Stimulated activated CD8-positive, alpha-beta memory T cell treated with anti-CD3 and anti-CD28 coated beads, Interleukin-4, amount 100 ng/mL, for 24 hours (primary cell): Measurements from ENCODE around the gene APP.
"Not testable (repeated sequence)": the region's sequence is repeated elsewhere in the genome, so short reads cannot be mapped to it uniquely, and the experiment has no call there.

Experiments
- DNase-seq: peaks from one replicate; pipeline ENCODE4 v3.0.0-alpha.2; 2020; ENCODE audit warnings: low read depth

APP gene

DNA sequence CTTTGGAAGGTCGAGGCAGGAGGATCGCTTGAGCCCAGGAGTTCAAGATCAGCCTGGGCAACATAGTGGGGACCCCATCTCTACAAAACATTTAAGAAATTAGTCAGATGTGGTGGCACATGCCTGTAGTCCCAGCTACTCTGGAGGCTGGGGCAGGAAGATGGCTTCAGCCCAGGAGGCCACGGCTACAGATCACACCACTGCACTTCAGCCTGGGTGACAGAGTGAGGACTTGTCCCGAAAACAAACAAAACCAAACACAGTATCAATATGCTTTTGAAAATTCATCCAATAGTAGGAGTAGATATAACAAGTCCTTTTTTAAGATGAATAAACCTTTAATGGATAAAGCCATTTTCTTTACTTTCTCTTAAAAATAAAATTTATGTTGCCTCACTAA lies 8.5 kb downstream of the APP start:
- DNase-seq: no peak

DNA sequence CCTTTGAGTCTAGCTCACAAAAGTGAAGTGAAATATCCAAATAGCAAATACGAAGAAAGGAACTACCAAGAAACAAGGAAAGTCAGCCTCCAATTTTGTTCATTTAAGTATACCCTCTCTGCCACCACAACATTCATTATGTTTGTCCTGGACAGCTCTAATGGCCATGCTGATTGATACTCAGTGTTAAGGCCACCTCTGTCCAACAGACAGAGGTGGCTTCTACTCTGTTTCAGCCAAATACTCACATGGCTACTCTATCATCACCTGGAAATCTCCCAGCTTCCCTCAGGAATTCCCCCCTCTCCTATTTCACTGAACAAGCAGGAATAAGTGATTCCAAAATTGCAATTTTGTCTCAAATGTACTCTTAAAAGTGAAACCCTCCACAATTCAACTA lies 10.7 kb downstream of the APP start:
- DNase-seq: no peak

DNA sequence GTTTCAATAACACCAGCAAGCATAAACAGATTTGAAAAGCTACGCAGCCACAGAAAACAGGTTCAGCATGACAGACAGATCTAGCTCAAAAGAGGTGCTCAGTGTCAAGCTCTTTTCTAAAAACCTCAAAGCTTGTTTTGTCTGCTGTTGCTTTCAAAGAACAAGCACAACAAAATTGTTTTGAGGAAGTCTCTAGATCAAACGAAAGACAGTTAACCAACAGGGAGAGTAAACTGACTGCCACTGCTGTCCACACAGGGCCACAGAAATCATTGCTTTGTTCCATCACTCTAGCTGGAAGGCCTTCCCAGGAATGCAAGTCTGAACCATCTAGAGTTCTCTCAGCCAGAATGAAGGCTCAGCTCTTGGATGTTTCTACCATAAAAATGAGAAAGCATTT lies 12.8 kb downstream of the APP start:
- no peak for DNase-seq

DNA sequence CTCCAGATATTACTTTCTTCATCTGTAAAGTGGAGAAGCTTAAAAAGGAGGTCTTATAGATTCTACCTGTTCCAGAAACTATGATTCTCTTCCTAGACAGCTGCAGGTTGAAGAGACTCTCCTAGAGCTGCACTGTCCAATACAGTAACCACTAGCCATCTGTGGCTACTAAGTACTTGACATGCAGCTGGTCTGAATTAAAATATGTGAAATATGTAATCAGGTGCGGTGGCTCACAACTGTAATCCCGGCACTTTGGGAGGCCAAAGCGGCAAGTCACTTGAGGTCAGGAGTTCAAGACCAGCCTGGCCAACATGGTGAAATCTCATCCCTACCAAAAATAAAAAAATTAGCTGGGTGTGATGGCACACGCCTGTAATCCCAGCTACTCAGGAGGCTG lies 15.8 kb downstream of the APP start:
- no peak for DNase-seq

DNA sequence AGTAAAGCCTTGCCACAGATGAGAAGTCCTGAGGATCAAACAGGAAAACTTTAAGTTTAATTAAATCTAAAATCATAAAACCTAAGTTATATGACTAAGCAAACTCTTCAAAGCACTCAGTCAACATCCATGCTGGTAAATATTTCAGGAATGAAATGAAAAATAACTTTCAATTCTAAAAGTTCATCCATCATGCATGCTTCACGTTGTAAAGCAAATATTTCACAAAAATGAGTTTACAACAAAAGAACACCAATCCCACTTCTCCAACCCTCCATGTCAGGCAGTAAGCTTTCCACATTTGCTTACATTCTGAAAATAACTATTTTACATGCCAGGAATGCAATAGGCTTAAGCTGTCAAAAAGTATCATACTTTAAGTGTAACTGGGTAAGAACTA lies 16.8 kb downstream of the APP start:
- no peak for DNase-seq

DNA sequence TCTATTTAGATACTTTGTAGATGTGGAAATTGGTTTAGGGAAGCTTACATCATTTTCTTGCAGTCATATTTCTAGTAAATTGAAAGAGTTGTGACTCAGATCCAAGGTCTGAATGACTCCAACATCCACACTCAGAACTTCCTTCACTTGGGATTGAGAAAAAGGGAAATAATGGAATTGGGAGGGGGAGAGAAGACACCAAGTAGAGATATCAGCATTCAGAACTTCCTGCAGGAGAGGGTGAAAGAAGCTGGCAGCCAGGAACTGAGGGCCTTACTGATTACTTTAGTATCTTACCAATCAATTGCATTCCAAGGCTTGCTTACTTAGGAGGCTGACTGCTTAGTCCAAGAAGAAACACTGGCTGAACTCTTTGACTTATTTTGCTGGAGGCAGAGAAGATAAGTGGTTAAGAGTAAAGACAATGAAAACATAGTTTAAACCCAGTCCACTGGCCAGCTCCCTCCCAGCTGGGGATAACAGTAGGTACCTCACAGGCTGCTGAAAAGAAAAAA lies 21.7 kb downstream of the APP start:
- no peak for DNase-seq

DNA sequence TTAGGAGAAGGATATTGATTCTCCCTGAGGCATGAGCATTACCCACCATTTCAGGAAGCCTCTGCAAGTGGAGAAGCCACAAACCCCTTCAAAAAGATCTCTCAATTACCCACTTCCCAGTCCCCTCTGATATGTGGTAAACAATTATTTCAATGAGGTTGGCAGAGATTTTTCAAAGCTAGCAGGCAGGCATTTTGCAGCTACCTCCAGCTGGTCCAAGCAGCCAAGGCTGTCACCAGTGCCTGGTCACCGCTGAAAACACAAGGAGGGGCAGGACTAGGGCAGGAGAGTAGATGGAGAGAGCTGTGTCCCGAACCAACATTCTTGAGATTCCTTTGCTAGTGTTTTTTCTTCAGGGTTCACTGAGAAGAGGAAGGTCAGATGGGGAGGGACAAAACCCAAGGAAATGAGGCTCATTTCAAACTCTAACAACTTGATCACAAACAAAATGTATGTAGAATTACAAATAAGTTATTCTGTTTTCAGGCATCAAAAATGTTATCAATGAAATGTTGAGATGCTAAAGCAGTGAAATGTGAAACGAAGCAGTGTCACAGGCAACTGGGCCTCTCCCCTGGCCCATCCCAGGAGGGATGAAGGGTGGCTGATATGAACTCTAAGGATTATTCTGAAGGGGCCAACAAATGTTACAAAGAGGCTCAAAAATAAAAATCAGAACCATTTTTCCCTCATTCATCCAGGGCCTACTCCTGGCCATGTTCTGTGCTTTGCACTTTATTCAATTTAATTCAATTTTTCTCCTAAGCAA lies 22.3 kb downstream of the APP start:
- DNase-seq: no peak

DNA sequence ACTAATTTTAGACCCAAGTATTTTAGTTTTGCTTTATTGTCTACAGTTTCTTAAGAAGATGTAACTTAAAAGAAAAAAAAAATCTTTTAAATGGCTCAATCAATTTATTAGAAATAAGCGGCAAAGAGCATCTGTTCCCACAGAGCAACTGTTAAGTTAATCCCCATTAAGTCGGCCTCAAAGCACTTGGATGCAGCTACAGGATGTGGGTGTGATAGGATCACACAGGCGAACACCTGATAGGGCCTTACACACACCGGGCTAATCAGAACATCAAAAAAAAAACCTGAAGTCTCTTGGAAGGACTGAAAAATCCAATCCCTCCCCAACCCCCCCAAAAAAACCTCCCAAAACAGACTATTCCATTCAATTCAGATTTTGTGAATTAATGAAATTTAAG lies 23.0 kb downstream of the APP start:
- DNase-seq: no peak

DNA sequence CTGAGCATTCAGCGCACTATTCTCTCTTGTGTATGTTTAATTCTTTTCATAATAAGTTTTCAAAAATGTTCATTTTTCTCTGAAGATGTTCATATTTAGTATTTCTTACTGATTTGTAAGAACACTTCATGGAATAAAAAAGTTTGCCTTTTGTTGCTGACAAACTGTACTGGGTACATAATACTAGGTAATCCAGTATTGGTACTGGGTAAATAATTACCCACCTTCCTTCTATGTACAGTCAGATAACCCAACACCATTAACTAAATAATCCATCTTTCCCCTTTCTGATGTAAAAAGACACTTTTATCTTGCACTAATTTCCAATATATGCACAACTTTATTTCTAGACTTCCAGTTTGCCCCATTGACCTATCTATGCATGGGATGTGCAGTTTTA lies 23.9 kb downstream of the APP start:
- DNase-seq: no peak

DNA sequence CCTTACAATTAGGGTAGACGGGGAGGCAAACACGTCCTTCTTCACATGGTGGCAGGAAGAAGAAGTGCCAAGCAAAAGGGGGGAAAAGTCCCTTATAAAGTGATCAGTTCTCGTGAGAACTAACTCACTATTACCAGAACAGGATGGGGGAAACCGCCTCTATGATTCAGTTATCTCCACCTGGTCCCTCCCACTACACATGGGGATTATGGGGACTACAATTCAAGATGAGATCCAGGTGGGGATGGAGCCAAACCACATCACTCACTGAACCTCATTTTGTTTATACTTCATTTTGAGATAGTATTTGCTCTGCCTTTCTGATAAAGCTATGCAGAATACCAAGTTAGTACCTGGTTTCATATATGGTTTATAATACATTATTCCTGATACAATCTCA lies 26.5 kb downstream of the APP start:
- no peak for DNase-seq

DNA sequence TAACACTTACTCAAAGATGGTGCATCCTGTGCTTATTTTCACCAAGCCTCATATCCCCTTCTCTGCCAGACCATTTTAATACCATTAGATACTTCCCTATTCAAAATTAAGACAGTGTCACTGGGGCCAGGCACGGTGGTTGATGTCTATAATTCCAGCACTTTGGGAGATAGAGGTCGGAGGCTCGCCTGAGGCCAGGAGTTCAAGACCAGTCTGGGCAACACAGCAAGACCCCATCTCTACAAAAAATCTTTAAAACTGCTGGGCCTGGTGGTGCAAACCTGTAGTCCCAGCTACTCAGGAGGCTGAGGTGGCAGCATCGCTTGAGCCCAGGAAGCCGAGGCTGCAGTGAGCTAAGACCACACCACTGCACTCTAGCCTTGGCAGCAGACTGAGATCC lies 28.2 kb downstream of the APP start:
- DNase-seq: no peak

DNA sequence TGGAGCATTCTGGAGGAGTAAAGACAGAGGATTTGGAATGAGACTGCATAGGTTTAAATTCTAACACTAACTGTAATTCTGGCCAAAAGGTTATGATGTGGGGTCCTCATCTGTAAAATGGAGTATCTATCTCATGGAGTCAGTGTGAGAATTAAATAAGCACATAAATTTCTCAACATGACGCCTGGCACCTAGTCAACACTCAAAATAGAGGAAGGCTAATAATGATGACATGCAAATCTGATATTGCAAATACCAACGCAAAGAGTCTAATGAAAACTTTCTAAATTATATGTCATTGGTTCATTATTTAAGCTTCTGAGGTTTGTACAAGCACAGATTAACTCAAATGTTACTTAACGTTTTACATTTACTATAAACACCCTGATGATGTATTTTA lies 29.6 kb downstream of the APP start:
- no peak for DNase-seq

DNA sequence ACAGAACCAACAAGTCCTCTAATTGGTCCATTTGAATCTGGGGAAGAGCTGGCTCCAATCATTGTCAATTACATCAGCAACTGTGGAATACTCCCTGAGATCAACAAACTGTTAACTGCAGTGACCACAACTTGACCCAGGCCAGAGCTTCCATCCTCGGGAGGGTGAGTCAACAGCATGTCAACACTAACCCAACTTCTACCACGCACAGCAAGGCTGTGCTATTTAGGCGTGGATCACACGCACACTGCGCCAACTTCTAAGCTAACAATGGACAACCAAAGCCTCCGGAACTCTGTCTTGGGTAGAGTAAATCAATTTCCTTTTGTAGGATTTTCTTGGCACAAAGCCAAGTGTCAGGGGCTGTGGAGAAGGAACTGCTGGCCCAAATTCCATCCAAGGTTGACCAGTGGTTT lies 30.4 kb downstream of the APP start:
- no peak for DNase-seq

DNA sequence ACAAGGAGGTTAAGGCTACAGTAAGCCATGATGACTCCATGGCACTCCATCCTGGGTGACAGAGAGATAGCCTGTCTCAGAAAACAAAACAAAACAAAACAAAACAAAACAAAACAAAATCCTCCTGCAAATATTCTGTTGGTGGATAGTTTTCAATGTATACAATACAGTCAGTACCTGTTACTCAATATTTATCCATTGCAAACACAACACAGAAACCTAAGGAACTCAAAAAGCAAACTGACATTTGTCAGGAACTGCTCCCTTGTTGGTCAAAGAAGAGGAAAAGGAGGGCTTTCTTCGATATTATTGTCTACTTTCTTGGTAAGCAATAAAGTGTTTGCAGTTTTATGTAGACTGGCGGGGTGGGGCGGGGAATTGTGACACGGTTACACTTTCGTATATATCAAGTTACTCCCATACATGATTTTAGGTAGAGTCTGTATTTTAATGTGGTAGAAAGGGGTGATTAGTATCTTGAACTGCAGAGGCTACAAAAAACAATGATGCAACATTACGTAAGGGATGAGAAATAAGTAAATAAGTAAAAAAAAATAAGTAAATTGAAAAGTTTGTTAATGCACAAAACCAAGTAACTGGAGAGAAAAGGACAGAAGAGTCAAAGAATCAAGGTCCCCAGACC lies 31.8 kb downstream of the APP start:
- no peak for DNase-seq

DNA sequence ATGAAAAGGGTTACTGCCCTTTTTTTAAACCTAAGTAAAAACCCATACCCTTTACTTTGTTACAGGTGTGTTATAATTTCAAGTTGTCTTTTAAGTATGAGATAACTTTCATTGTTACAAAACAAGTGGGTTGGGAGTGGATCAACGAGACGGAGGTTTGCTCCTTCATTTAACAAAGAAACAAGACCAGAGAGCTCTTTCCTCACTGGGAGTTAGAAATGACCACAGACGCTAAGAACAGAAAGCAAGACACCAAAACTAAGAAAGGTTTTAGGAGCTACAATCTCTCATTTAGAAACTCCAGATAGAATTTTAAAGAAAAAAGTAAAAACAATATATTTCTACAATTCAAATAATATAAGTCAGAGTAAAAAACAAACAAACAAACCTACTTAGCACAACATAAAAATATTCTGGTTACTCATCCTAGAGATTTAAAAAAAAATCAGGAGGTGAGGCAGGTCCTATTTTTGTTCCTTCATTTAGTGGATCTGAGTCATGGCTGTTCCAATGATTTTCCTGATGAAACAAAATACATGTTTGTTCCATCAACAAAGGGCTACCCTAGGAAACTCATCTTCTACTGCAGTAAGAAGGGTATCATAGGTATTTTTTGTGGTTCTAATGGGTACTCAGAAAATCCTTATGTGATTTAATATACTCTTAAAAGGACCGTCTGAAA lies 33.0 kb downstream of the APP start:
- DNase-seq: no peak

DNA sequence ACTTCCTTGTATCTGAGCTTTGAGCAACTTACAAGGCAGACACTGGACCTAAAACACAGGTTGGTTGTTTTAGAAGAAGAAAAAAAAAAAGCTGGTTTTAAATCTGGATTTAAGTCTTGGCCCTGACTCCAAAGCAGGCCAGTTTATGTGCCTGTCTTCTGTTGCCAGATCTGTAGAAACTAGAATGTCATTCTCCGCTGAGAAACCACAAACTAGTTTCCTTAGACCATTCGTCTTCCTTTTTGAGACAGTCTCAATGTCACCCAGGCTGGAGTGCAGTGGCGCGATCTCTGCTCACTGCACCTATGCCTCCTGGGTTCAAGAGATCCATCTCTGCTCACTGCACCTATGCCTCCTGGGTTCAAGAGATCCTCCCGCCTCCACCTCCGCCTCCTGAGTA lies 33.9 kb downstream of the APP start:
- no peak for DNase-seq

DNA sequence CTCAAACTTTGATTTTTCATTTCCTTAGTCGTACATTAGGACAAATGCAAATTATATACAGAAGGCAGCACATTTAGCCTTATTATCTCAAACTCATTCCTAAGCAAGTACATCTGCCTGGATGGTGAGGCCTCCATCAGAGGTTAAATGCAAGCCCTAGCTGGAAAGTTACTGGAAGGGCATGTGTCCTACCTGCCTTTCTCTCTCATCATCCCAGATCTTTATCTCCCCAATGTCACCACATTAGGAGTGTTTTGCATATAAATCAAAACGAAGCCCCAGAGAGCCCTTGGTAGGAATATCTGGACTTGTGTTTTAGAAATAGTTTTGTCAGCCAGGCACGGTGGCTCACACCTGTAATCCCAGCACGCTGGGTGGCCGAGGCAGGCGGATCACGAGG lies 35.0 kb downstream of the APP start:
- DNase-seq: no peak

DNA sequence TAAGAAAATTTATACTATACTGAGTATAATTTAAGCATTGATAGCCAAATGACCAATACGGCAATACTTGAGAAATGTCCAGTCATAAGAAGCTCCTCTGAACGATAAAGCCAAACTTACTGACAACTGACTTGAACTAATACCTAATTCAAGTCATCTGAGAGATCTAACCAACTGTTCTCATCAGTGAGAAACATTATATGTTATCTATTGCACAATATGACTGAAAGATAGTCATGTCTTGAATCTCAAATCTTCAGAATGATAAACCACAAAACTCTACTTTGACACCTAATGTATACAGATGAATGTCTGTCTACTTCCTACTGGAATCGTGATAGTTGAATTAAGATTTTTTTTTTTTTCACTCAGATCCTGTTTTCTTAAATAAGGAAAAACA lies 39.0 kb downstream of the APP start:
- DNase-seq: no peak

DNA sequence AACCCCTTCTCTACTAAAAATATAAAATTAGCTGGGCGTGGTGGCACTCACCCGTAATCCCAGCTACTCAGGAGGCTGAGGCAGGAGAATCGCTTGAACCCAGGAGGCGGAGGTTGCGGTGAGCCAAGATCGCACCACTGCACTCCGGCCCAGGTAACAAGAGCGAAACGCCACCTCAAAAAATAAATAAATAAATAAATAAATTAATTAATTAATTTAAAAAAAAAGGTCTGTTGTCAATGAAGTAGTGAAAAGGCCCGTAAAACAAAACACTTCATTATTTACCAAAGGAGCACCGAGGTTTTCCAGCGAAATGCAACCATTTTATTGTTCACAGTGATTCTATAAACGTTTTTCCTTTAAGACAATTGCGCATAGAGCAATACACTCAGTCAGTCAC lies 39.5 kb downstream of the APP start:
- not testable (repeated sequence) for DNase-seq

DNA sequence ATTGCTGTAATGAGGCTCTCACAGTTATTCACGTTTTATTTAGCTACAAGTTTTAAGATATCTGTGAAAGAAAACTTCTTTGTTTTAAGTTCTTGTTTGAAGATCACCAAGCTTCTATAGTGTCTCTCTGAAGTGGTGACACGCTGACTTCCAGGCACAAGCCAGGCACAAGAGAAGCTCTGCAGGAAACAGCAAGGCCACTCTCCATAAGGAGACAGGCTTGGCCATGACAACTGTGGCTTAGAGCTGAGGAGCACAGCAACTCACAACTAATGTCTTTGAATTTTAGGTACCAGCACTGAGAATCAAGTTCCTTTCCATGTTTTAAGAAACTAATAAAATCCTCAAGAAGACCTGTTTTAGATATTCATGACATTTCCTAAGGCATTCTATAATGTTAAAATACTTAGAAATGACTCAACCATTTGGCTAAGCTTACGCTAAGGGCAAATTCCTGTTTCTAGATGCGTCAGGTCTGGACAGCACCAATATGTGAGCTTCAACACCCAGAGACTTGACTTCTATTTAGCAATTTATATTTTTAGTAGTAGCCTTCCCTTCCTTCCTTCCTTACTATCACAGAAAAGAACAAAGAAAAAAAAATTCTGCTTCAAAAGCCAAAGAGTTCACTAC lies 40.2 kb downstream of the APP start:
- no peak for DNase-seq

DNA sequence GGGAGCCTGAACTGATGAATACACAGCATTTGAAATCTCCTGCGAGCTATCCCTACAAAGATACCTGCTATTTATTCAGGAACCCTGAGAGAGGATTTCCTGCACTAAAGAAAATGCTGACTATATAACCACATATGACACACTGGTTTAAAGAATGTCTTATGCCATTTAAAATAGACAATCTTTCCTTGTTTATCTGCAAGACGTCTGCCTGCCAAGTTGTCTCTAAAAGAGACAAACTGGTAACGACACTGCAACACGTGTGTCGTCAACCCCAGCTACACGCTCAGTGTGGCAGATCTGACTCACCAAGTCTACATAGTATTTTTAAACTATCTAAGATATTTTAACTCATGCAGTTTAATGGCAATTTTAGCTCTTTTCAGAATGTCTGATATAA lies 42.7 kb downstream of the APP start:
- DNase-seq: no peak

DNA sequence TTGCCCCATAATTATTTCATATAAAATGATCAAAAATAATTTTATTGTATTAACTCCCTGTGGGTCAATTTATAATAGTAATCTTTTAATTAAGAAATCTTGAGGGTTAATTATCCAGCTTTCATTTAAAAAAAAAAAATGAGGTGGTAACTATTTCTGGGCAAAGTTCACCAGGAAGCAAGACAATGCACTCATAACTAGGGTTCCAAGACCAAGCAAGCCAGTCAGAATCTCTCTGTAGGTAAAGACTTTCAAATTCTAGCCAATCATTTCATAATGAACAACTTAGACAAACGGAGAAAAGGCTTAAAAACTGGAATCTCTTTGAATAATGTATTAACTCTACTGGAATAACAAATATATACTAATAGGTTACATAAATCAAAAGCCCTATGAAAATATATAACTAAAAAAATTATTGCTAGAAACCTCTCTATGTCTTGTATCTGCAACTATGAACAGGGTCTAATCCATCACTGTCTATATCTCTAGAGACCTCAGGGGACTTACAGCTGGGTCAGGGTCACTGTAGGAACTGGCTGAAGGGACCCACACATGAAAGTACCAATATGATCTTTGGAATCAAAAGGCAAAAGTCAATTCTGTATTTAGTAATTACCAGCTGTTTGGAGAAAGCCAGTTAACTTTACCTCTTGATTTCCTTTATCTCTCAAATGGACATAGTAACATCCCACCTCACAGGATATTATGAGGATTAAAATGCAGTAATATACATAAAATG lies 43.3 kb downstream of the APP start:
- no peak for DNase-seq
